Keratinocyte (primary cell): ENCODE measurements around the gene TLCD3B.

ENCODE experiments used
- EZH2 ChIP-seq: IDR thresholded peaks from one replicate; pipeline ENCODE4 v1.6.1; 2012; ENCODE audit warnings: inconsistent platforms, mild to moderate bottlenecking, low read length, moderate library complexity
- TF ChIP-seq, protein P1 (sequence below), 3 experiments: IDR thresholded peaks in 1 of 3; conservative IDR thresholded peaks in 1 of 3; optimal IDR thresholded peaks in 1 of 3; 2 replicates in 2 of 3; 3 replicates in 1 of 3; pipeline versions ENCODE3 to v1.5.1; 2011; ENCODE audit warnings: low read length in 3 of 3, mild to moderate bottlenecking in 3 of 3, moderate library complexity in 2 of 3, control low read depth in 1 of 3, inconsistent platforms in 1 of 3; ENCODE audit not compliant: insufficient read depth in 2 of 3; ENCODE audit errors: extremely low read depth in 1 of 3

- TF ChIP-seq, protein P1, sequence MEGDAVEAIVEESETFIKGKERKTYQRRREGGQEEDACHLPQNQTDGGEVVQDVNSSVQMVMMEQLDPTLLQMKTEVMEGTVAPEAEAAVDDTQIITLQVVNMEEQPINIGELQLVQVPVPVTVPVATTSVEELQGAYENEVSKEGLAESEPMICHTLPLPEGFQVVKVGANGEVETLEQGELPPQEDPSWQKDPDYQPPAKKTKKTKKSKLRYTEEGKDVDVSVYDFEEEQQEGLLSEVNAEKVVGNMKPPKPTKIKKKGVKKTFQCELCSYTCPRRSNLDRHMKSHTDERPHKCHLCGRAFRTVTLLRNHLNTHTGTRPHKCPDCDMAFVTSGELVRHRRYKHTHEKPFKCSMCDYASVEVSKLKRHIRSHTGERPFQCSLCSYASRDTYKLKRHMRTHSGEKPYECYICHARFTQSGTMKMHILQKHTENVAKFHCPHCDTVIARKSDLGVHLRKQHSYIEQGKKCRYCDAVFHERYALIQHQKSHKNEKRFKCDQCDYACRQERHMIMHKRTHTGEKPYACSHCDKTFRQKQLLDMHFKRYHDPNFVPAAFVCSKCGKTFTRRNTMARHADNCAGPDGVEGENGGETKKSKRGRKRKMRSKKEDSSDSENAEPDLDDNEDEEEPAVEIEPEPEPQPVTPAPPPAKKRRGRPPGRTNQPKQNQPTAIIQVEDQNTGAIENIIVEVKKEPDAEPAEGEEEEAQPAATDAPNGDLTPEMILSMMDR (optimal IDR thresholded peaks at IDR 0.05 in 1 of 3, IDR thresholded peaks at IDR 0.05 in 1 of 3, conservative IDR thresholded peaks at IDR 0.05 in 1 of 3; ENCODE audit: extremely low read depth in 1 of 3, insufficient read depth in 2 of 3, low read length in 3 of 3): no peak
- no peak for TF ChIP-seq EZH2
Observed at GRCh38 chr16:29990034-29990433, 41.0 kb downstream of the TLCD3B start.
